Heart left ventricle (tissue), 16 donors: Measurements from ENCODE around the gene CST9. TPM values are rescaled to one million over a fixed set of nuclear protein-coding genes. Genes with fewer than 3 reads are reported as not detected.
"Not testable (repeated sequence)": the region's sequence is repeated elsewhere in the genome, so short reads cannot be mapped to it uniquely, and the experiment has no call there.

Experiments
- ATAC-seq, 4 donors: fragments of 200-7000 bp; cut with Tn5 transposase; one replicate each; pipeline ENCODE4 v1.9.1; 2020 to 2022; ENCODE audit warnings: moderate library complexity in 4 of 4, mild to moderate bottlenecking in 3 of 4, moderate number of reproducible peaks in 1 of 4
- DNase-seq, 5 donors: peaks; one replicate each; pipeline ENCODE4 v3.0.0-alpha.2; 2020
- H3K27ac ChIP-seq, 12 donors: fragments of 200-600 bp; sonication (generic) in 4 of 12; one replicate each; pipeline versions ENCODE4 v1.5.0 to v1.8.0; 2016 to 2022; ENCODE audit warnings: mild to moderate bottlenecking in 2 of 12
- H3K27me3 ChIP-seq, 9 donors: fragments of 200-600 bp; sonication (generic) in 2 of 9; one replicate each; pipeline versions ENCODE4 v1.5.1 to v1.8.0; 2016 to 2022; ENCODE audit warnings: mild to moderate bottlenecking in 3 of 9
- H3K36me3 ChIP-seq, 9 donors: fragments of 200-600 bp; sonication (generic) in 2 of 9; one replicate each; pipeline versions ENCODE4 v1.5.0 to v1.8.0; 2018 to 2022; ENCODE audit warnings: mild to moderate bottlenecking in 2 of 9
- H3K4me1 ChIP-seq, 12 donors: fragments of 200-600 bp; sonication (generic) in 4 of 12; one replicate each; pipeline versions ENCODE4 v1.5.0 to v1.8.0; 2016 to 2022; ENCODE audit warnings: mild to moderate bottlenecking in 3 of 12
- H3K4me3 ChIP-seq, 12 donors: fragments of 200-600 bp; sonication (generic) in 4 of 12; one replicate each; pipeline versions ENCODE4 v1.5.0 to v1.8.0; 2017 to 2022; ENCODE audit warnings: mild to moderate bottlenecking in 9 of 12, moderate library complexity in 4 of 12
- H3K9me3 ChIP-seq, 12 donors: fragments of 200-600 bp; sonication (generic) in 4 of 12; one replicate each; pipeline versions ENCODE4 v1.5.0 to v1.8.0; 2016 to 2022; ENCODE audit warnings: mild to moderate bottlenecking in 1 of 12
- CTCF ChIP-seq, 12 donors: fragments of 200-600 bp; sonication (generic) in 4 of 12; IDR thresholded peaks; one replicate each; pipeline versions ENCODE4 v1.5.0 to v1.8.0; 2018 to 2022; ENCODE audit warnings: antibody characterized with exemption in 12 of 12, mild to moderate bottlenecking in 5 of 12
- POLR2A ChIP-seq, 2 donors: fragments of 450-650 bp; IDR thresholded peaks; one replicate each; pipeline ENCODE4 v1.6.1; 2017; ENCODE audit warnings: antibody characterized with exemption in 2 of 2, mild to moderate bottlenecking in 2 of 2, moderate library complexity in 2 of 2
- WGBS, 4 donors: extraction: QIAGEN DNeasy Blood & Tissue Kit in 2 of 4; methylation state at CpG; one replicate each; pipeline versions ENCODE4 v1.1.5 to v1.1.7; 2013 to 2018; 5-methylcytosine and 5-hydroxymethylcytosine counted together
- intact Hi-C, 10 donors: fragments of 100-400 bp; cut with DNase I; formaldehyde crosslinking; loops; one replicate each; pipeline versions ENCODE4 v1.11.1 to v1.14.2; 2022
- polyA plus RNA-seq, 2 donors: library from polyadenylated mRNA; stranded (reverse); fragments of 200-250 nt; gene quantifications; one replicate each; pipeline ENCODE4 v1.2.3, GENCODE V29; 2013
- total RNA-seq, 9 donors: library from RNA; depleted of rRNA in 2 of 9; stranded (reverse); fragments of >200 nt in 2 of 9; fragmentation: NEBNext Ultra II Directional in 3 of 9; extraction: Animal tissue kit (Norgen Biotek cat#: 25700) in 3 of 9; gene quantifications; one replicate each; pipeline versions ENCODE4 v1.1.0 to v1.2.4, GENCODE V29; 2016 to 2023
- donor health status: ischemic (EF 13 %, LVEDD 7.1; RV severe dilation, severe dysfunction).
- donor health status: healthy with polysubstance abuse.
- donor health status: DM: no; HTN: yes; CAD: no.
- donor health status: DM: no; HTN: no; CAD: no.
- donor health status: ischemic (EF 25% LVEDD 6.9; RV normal size, moderate dysfunction).
- donor health status: ischemic (EF 25% LVEDD 5.7; RV mildly dilated, moderate dysfunction).
- donor health status: healthy.
- donor health status: DM: yes; HTN: yes; CAD: no.
- donor health status: ischemic (EF 35%, LVEDD 5.7; RV mildly dilated, moderate dysfunction).
- donor health status: nonischemic (EF 11% LVEDD 7.7; RV severe dilation, severe dysfunction).
- donor health status: DM: yes; HTN: yes; CAD: no.
- donor health status: PGD.
- donor health status: ischemic (EF 29% LVEDD 5.4; RV normal size, mild dysfunction).
- donor health status: nonischemic (EF 23%, LVEDD 6.1; RV moderate dilation, normal function).

The CST9 gene
- total and polyA plus RNA-seq, 11 donors: not detected

DNA sequence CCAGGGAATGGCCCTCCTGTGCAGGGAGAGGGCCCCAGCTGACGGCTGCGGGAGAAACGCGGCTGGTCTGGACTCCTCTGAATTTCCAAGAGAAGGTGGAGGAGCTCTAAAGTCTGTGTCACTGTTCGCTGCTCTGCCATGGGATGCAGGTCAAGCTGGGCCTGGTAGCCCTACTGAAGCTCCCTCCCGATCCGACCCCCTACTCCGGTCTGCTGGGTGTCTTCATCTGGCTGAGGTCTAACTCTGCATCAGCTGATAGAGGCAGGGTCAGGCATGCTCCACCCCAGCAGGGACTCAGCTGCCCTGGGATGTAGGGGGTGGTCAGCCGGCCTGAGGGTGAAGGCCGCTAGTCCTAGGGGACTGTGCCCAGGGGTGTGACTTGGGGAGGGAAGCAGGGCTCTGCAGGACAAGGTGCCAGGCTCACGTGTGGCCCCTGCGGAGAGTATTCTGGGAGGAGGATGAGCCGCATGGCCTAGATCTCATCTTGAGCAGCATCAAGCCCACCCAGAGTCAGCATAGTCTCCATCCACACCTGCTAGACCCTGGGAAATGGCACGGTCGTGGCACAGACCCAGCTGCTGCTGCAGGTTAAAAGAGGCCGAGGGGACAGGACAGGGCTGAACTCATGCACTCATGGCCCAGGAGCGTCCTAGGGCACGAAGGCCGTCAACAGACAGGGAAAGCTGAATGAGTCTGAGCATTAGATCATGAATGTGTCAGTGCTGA is 30.6 kb upstream of the CST9 start:
- TF ChIP-seq CTCF (IDR thresholded peaks at IDR 0.05) (no peak), POLR2A (IDR thresholded peaks at IDR 0.05) (no peak)
- WGBS, 4 donors: 62 to 77% (median 72%) methylated on average over 17 to 19 of the region's 19 CpGs
- Histone ChIP-seq H3K9me3 (no peaks in the 10 kb centered on the region), H3K36me3 (peaks cover 0 to 37% (median 26%) of the 10 kb centered on the region in 9 donors), H3K4me1 (peaks cover 0 to 78% (median 30%) of the 10 kb centered on the region in 12 donors), H3K4me3 (peak overlapping the region; percentile 59 to 100 (median 90)), H3K27ac (peak overlapping the region; percentile 87 to 100 (median 96)), H3K27me3 (no peaks in the 10 kb centered on the region)
- DNase-seq (peak in 1 of 5 donors; percentile 60), ATAC-seq (no peak)
- intact Hi-C loops: loop anchor here in 3 of 10 donors (2.0 to 5.0 kb wide), 3 partner anchors 26 to 274 kb away; partner anchors contain the start of gene GZF1 (in 1 of the 3)

DNA sequence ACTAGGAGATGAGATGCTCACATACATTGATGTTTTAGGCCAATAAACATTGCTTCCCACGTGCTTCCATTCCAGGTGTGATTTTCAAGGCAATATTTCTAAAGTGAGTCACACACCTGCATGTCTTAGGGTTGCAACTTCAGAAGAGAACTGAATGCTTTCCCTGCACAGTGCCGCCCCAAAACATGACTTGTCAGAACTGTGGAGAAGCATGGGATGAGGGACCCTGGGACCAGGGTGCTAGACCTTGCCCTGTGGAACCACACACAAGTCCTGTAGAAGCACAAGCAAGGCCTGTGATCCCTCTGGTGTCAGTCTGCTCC is 30.0 kb upstream of the CST9 start:
- intact Hi-C loops: loop anchor here in 3 of 10 donors (2.0 to 5.0 kb wide), 3 partner anchors 25 to 273 kb away; partner anchors contain the start of gene GZF1 (in 1 of the 3)
- H3K9me3 ChIP-seq, DNase-seq, ATAC-seq, H3K27me3 ChIP-seq: not testable (repeated sequence)
- peak overlapping the region in 11 of 12 donors; percentile 68 to 100 (median 91) for H3K4me3 ChIP-seq
- H3K4me1 ChIP-seq: peaks cover 0 to 72% (median 28%) of the 10 kb centered on the region in 12 donors
- WGBS, 4 donors: 67 to 90% (median 75%) methylated on average over 1 to 2 of the region's 2 CpGs
- H3K36me3 ChIP-seq: peaks cover 0 to 38% (median 28%) of the 10 kb centered on the region in 9 donors
- H3K27ac ChIP-seq: peak overlapping the region in 7 of 12 donors; percentile 31 to 99 (median 97)

DNA sequence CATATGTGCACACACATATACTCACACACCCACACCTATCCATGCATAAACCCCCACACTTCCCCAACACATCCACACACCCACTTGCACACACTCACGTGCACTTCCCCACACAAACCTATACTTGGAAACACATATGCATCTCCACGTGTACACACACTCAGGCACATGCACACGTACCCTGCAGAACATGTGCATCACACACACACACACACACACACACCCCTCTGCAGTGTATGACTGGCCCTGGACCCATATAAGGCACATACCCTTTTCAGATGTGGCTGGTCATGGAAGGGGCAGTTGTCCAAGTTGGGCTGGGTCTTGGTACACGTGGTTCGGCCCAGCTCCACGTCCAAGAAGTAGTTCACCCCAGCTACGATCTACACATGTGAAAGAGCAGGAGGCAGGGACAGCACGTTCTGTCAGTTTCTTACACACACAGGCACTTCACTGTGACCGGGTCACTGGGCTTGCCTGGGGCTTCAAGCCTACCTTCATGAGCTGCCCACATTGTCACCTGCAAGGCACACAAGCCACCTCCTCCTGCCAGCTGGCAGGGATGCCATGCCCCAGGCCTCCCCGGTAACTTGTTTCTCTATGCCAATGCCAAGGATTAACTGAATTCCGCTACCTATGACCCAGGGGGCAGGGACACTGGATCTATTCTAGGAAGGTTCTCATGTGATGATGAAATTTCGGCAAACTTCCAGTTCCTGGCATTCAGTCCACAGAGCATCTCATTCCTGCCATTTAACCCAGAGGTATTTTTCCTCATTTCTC is 29.5 kb upstream of the CST9 start:
- ATAC-seq: peak; percentile 8 to 74 (median 44)
- Histone ChIP-seq H3K27ac (peak overlapping the region in 10 of 12 donors; percentile 23 to 99 (median 43)), H3K36me3 (peaks cover 0 to 38% (median 28%) of the 10 kb centered on the region in 9 donors), H3K4me1 (peaks cover 0 to 74% (median 29%) of the 10 kb centered on the region in 12 donors), H3K27me3 (no peaks in the 10 kb centered on the region), H3K9me3 (no peaks in the 10 kb centered on the region), H3K4me3 (peak overlapping the region in 8 of 12 donors; percentile 2 to 100 (median 78))
- DNase-seq: peak in 2 of 5 donors; percentile 50 to 69
- intact Hi-C loops: loop anchor here in 1 of 10 donors (5.0 kb wide), 1 partner anchor 273 kb away; the partner anchor contains the start of gene GZF1
- 48 to 71% (median 56%) methylated on average over 12 of the region's 12 CpGs for WGBS, 4 donors
- no peak for TF ChIP-seq CTCF (IDR thresholded peaks at IDR 0.05)
- TF ChIP-seq POLR2A (IDR thresholded peaks at IDR 0.05): no peak

GRCh38 chr20:23634044-23634801 is 28.5 kb upstream of the CST9 start:
- peak overlapping the region in 1 of 12 donors; percentile 99 for H3K4me3 ChIP-seq
- intact Hi-C loops: no loop called here

More at GRCh38 chr20:23634044-23634801, 28.5 kb upstream of the CST9 start:
- peaks cover 0 to 38% (median 28%) of the 10 kb centered on the region in 9 donors for H3K36me3 ChIP-seq
- WGBS, 4 donors: 77 to 88% (median 80%) methylated on average over 7 to 8 of the region's 8 CpGs
- H3K27me3 ChIP-seq: no peaks in the 10 kb centered on the region
- H3K4me1 ChIP-seq: peaks cover 0 to 74% (median 34%) of the 10 kb centered on the region in 12 donors
- DNase-seq (no peak), ATAC-seq (no peak)
- no peaks in the 10 kb centered on the region for H3K9me3 ChIP-seq
- peak overlapping the region in 6 of 12 donors; percentile 17 to 99 (median 60) for H3K27ac ChIP-seq
- TF ChIP-seq POLR2A (IDR thresholded peaks at IDR 0.05): no peak
- TF ChIP-seq CTCF (IDR thresholded peaks at IDR 0.05): no peak
